Measurements from ENCODE around the gene ATP1A2. TPM values are rescaled to one million over a fixed set of nuclear protein-coding genes. Genes with fewer than 3 reads are reported as not detected.

ATP1A2 gene
- total RNA-seq, 1 donor from 2014 or later, result 11.0 TPM

GRCh38 chr1:160162931-160163330 is 47.4 kb downstream of the ATP1A2 start:
- Histone ChIP-seq H3K36me3 (no peaks in the 10 kb centered on the region), H3K27ac (no peak overlapping the region), H3K4me3 (no peak overlapping the region), H3K27me3 (no peaks in the 10 kb centered on the region), H3K4me1 (no peaks in the 10 kb centered on the region), H3K9me3 (no peaks in the 10 kb centered on the region)
- intact Hi-C loops (cut with DNase I), result no loop called here
- no peak for TF ChIP-seq CTCF (IDR thresholded peaks at IDR 0.05)
- TF ChIP-seq POLR2A (IDR thresholded peaks at IDR 0.05), result no peak
- TF ChIP-seq POLR2AphosphoS5 (IDR thresholded peaks at IDR 0.05; ENCODE audit: insufficient read depth in 1 of 2, low read depth in 1 of 2), result no peak
- DNase-seq (ENCODE audit: extremely low spot score in 2 of 2), result no peak

- Histone ChIP-seq H3K4me3 (no peak overlapping the region), H3K9me3 (no peaks in the 10 kb centered on the region), H3K27ac (no peak overlapping the region), H3K36me3 (no peaks in the 10 kb centered on the region), H3K4me1 (no peaks in the 10 kb centered on the region), H3K27me3 (no peaks in the 10 kb centered on the region)
- no peak for DNase-seq (ENCODE audit: extremely low spot score in 2 of 2)
- no peak for TF ChIP-seq POLR2AphosphoS5 (IDR thresholded peaks at IDR 0.05; ENCODE audit: insufficient read depth in 1 of 2, low read depth in 1 of 2)
- TF ChIP-seq CTCF (IDR thresholded peaks at IDR 0.05), result no peak
- no peak for TF ChIP-seq POLR2A (IDR thresholded peaks at IDR 0.05)
- intact Hi-C loops (cut with DNase I), result no loop called here
Observed at GRCh38 chr1:160163615-160164014, 48.1 kb downstream of the ATP1A2 start.

- no peaks in the 10 kb centered on the region for H3K27me3 ChIP-seq
- intact Hi-C loops (cut with DNase I), result no loop called here
Observed at GRCh38 chr1:160164121-160164520, 48.6 kb downstream of the ATP1A2 start.

GRCh38 chr1:160166166-160166868 is 50.8 kb downstream of the ATP1A2 start:
- Histone ChIP-seq H3K9me3 (no peaks in the 10 kb centered on the region), H3K4me1 (no peaks in the 10 kb centered on the region), H3K27me3 (no peaks in the 10 kb centered on the region), H3K27ac (no peak overlapping the region), H3K36me3 (no peaks in the 10 kb centered on the region), H3K4me3 (no peak overlapping the region)
- intact Hi-C loops (cut with DNase I), result no loop called here
- DNase-seq (ENCODE audit: extremely low spot score in 2 of 2), result no peak
- no peak for TF ChIP-seq CTCF (IDR thresholded peaks at IDR 0.05)
- no peak for TF ChIP-seq POLR2A (IDR thresholded peaks at IDR 0.05)
- TF ChIP-seq POLR2AphosphoS5 (IDR thresholded peaks at IDR 0.05; ENCODE audit: insufficient read depth in 1 of 2, low read depth in 1 of 2), result no peak

More at GRCh38 chr1:160164121-160164520, 48.6 kb downstream of the ATP1A2 start:
- no peaks in the 10 kb centered on the region for H3K9me3 ChIP-seq
- no peak for TF ChIP-seq CTCF (IDR thresholded peaks at IDR 0.05)
- no peak for TF ChIP-seq POLR2A (IDR thresholded peaks at IDR 0.05)
- no peak for DNase-seq (ENCODE audit: extremely low spot score in 2 of 2)
- H3K36me3 ChIP-seq, result no peaks in the 10 kb centered on the region
- H3K4me1 ChIP-seq, result no peaks in the 10 kb centered on the region
- no peak overlapping the region for H3K27ac ChIP-seq
- no peak overlapping the region for H3K4me3 ChIP-seq

- Histone ChIP-seq H3K9me3 (no peaks in the 10 kb centered on the region), H3K27me3 (no peaks in the 10 kb centered on the region), H3K4me3 (no peak overlapping the region), H3K27ac (no peak overlapping the region), H3K4me1 (no peaks in the 10 kb centered on the region), H3K36me3 (no peaks in the 10 kb centered on the region)
- DNase-seq (ENCODE audit: extremely low spot score in 2 of 2), result no peak
- intact Hi-C loops (cut with DNase I), result no loop called here
- no peak for TF ChIP-seq POLR2A (IDR thresholded peaks at IDR 0.05)
- no peak for TF ChIP-seq POLR2AphosphoS5 (IDR thresholded peaks at IDR 0.05; ENCODE audit: insufficient read depth in 1 of 2, low read depth in 1 of 2)
- no peak for TF ChIP-seq CTCF (IDR thresholded peaks at IDR 0.05)
Observed at GRCh38 chr1:160167056-160167455, 51.5 kb downstream of the ATP1A2 start.

Measured in vagina (tissue), 2 donors.